ENCODE data around the gene GATD1. TPM values are rescaled to one million over a fixed set of nuclear protein-coding genes. Genes with fewer than 3 reads are reported as not detected.

The GATD1 gene
- total and polyA plus RNA-seq, 9 of the 15 experiments (the other 6 are each of a cell fraction or from before 2014, with no cell fraction given) = 2.8 to 144 (median 36.9) TPM

DNA sequence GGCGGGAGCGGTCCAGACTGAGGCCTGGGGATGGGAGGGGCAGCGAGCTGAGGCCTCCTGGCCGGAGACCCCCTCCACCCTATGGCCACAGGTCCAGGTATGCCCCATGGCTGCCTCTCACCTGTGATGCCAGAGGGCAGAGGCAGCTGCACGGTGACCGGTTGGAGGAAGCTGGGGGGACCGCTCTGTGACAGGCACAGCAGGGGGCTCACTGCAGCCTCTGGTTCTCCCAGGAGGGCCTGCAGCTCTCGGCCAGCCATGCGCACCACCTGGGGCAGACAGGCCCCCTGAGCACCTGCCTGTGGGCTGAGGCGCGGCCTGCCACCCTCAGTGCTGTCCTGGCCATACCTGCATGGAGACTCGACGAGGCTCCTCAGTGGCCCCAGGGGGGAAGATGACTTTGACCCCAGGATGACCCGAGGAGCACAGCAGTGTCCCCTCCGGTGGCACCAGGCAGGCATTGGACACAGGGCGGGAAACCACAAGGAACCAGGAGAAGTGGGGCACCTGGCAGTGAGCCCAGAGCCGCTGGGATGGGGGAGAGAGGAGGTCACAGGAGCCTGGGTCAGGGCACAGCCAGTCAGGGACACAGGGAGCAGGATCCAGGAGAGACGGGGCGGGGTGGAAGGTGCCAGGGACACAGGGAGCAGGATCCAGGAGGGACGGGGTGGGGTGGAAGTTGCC, 24.0 kb upstream of the GATD1 start:
- WGBS (ENCODE audit: insufficient coverage, low coverage, missing lambda C conversion rate) = 87% methylated on average over 18 of the region's 20 CpGs

GRCh38 chr11:800473-800872, 23.2 kb upstream of the GATD1 start:
- CTCF ChIA-PET (ENCODE audit: low intra/inter-chr PET ratio) = no interaction called here
- peaks cover 11 to 97% of the 10 kb centered on the region in 2 experiments for H3K4me1 ChIP-seq (replicated peaks in 1 of 2; ENCODE audit: control insufficient read depth in 2 of 2, insufficient read depth in 2 of 2, low read length in 2 of 2)
- H3K9me3 ChIP-seq (replicated peaks; ENCODE audit: control insufficient read depth, insufficient read depth, low read depth, low read length) = no peaks in the 10 kb centered on the region
- 93% methylated on average over 24 of the region's 30 CpGs for WGBS (ENCODE audit: insufficient coverage, low coverage, missing lambda C conversion rate)
- no peak overlapping the region for H3K4me2 ChIP-seq (ENCODE audit: insufficient read depth, low read length)
- H3K36me3 ChIP-seq (ENCODE audit: control insufficient read depth, insufficient read depth, low read length) = peaks cover 38% of the 10 kb centered on the region; the same call in 1 of the 3 replicates
- no peak overlapping the region for H3K4me3 ChIP-seq
- POLR2A ChIA-PET = interaction anchor here (0.5 to 1.9 kb wide), 2 partner anchors 8 to 9 kb away, joined by 5 to 6 read pairs; partner anchors contain the start of gene RPLP2
- DNase-seq (ENCODE audit: extremely low read depth in 1 of 4, low spot score in 3 of 4) (no peak), ATAC-seq (no peak), FAIRE-seq (no peak)
- peaks cover 32% of the 10 kb centered on the region for H3K79me2 ChIP-seq (ENCODE audit: control insufficient read depth, insufficient read depth, low read length)
- no peak overlapping the region; a peak in 1 of 4 replicates for H3K9ac ChIP-seq (ENCODE audit: insufficient read depth in 1 of 2, low read depth in 2 of 2, low read length in 2 of 2)
- no peak overlapping the region for H3K27ac ChIP-seq (ENCODE audit: extremely low read depth, low read depth, low read length)
- in situ Hi-C loops (cut with MboI) = no loop called here
- no TSS peak for BruUV-seq (replicated peaks)
- intact Hi-C loops (cut with micrococcal nuclease) = no loop called here
- no peaks in the 10 kb centered on the region for H4K20me1 ChIP-seq (replicated peaks; ENCODE audit: control insufficient read depth, insufficient read depth, low read length)
- H2AFZ ChIP-seq (ENCODE audit: low read depth, low read length) = no peak overlapping the region
- no peaks in the 10 kb centered on the region for H3K27me3 ChIP-seq (ENCODE audit: control insufficient read depth in 2 of 2, insufficient read depth in 2 of 2, low read length in 2 of 2)
- no peaks in the 10 kb centered on the region for H3K9me1 ChIP-seq (ENCODE audit: control insufficient read depth, insufficient read depth, low read length)
- TF ChIP-seq ESRRA (IDR thresholded peaks at IDR 0.05; ENCODE audit: borderline replicate concordance, low read depth) (no peak), NR1H2 (CRISPR knock-in tag; IDR thresholded peaks at IDR 0.05) (no peak)
- TF ChIP-seq, protein P1, sequence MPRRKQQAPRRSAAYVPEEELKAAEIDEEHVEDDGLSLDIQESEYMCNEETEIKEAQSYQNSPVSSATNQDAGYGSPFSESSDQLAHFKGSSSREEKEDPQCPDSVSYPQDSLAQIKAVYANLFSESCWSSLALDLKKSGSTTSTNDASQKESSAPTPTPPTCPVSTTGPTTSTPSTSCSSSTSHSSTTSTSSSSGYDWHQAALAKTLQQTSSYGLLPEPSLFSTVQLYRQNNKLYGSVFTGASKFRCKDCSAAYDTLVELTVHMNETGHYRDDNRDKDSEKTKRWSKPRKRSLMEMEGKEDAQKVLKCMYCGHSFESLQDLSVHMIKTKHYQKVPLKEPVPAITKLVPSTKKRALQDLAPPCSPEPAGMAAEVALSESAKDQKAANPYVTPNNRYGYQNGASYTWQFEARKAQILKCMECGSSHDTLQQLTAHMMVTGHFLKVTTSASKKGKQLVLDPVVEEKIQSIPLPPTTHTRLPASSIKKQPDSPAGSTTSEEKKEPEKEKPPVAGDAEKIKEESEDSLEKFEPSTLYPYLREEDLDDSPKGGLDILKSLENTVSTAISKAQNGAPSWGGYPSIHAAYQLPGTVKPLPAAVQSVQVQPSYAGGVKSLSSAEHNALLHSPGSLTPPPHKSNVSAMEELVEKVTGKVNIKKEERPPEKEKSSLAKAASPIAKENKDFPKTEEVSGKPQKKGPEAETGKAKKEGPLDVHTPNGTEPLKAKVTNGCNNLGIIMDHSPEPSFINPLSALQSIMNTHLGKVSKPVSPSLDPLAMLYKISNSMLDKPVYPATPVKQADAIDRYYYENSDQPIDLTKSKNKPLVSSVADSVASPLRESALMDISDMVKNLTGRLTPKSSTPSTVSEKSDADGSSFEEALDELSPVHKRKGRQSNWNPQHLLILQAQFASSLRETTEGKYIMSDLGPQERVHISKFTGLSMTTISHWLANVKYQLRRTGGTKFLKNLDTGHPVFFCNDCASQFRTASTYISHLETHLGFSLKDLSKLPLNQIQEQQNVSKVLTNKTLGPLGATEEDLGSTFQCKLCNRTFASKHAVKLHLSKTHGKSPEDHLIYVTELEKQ (CRISPR knock-in tag; IDR thresholded peaks at IDR 0.05) = no peak
- TF ChIP-seq, protein P2, sequence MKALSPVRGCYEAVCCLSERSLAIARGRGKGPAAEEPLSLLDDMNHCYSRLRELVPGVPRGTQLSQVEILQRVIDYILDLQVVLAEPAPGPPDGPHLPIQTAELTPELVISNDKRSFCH (CRISPR knock-in tag; IDR thresholded peaks at IDR 0.05) = no peak
- TF ChIP-seq, protein P2 (tag; IDR thresholded peaks at IDR 0.05) = no peak

More for the DNA sequence above, 24.0 kb upstream of the GATD1 start:
- ATAC-seq = no peak
- no peak overlapping the region; a peak in 1 of 4 replicates for H3K9ac ChIP-seq (ENCODE audit: insufficient read depth in 1 of 2, low read depth in 2 of 2, low read length in 2 of 2)
- no peaks in the 10 kb centered on the region for H3K27me3 ChIP-seq (ENCODE audit: control insufficient read depth in 2 of 2, insufficient read depth in 2 of 2, low read length in 2 of 2)
- H3K4me3 ChIP-seq = no peak overlapping the region
- in situ Hi-C loops (cut with MboI) (no loop called here), intact Hi-C loops (cut with micrococcal nuclease) (no loop called here)
- POLR2A ChIA-PET = interaction anchor here (0.5 to 1.9 kb wide), 3 partner anchors 8 to 9 kb away, joined by 3 to 6 read pairs (median 5); partner anchors contain the start of gene RPLP2
- no peaks in the 10 kb centered on the region for H3K9me3 ChIP-seq (replicated peaks; ENCODE audit: control insufficient read depth, insufficient read depth, low read depth, low read length)
- peaks cover 13 to 97% of the 10 kb centered on the region in 2 experiments for H3K4me1 ChIP-seq (replicated peaks in 1 of 2; ENCODE audit: control insufficient read depth in 2 of 2, insufficient read depth in 2 of 2, low read length in 2 of 2)
- H3K4me2 ChIP-seq (ENCODE audit: insufficient read depth, low read length) = no peak overlapping the region
- H3K79me2 ChIP-seq (ENCODE audit: control insufficient read depth, insufficient read depth, low read length) = peaks cover 31% of the 10 kb centered on the region
- CTCF ChIA-PET (ENCODE audit: low intra/inter-chr PET ratio) = no interaction called here
- H4K20me1 ChIP-seq (replicated peaks; ENCODE audit: control insufficient read depth, insufficient read depth, low read length) = no peaks in the 10 kb centered on the region
- FAIRE-seq = no peak
- BruUV-seq (replicated peaks) = no TSS peak
- peaks cover 38% of the 10 kb centered on the region; the same call in 1 of the 3 replicates for H3K36me3 ChIP-seq (ENCODE audit: control insufficient read depth, insufficient read depth, low read length)
- no peak for TF ChIP-seq SIRT6 (IDR thresholded peaks at IDR 0.05; ENCODE audit: low read depth, low read length)
- TF ChIP-seq ILK (tag; IDR thresholded peaks at IDR 0.05; ENCODE audit: borderline replicate concordance, low read depth) = no peak
- no peak for TF ChIP-seq ZNF197 (CRISPR knock-in tag; IDR thresholded peaks at IDR 0.05; ENCODE audit: low read depth)
- TF ChIP-seq POLR2G (IDR thresholded peaks at IDR 0.05; ENCODE audit: low read depth, low read length) = peak; percentile 56
- no peak for TF ChIP-seq ZNF263 (CRISPR knock-in tag; IDR thresholded peaks at IDR 0.05; ENCODE audit: borderline replicate concordance)
- no peak for TF ChIP-seq KLF10 (CRISPR knock-in tag; IDR thresholded peaks at IDR 0.05)
- no peak for DNase-seq (ENCODE audit: extremely low read depth in 1 of 4, low spot score in 3 of 4)
- H2AFZ ChIP-seq (ENCODE audit: low read depth, low read length) = no peak overlapping the region
- no peak overlapping the region for H3K27ac ChIP-seq (ENCODE audit: extremely low read depth, low read depth, low read length)
- H3K9me1 ChIP-seq (ENCODE audit: control insufficient read depth, insufficient read depth, low read length) = no peaks in the 10 kb centered on the region

All from K562 (cell line).